CD4-positive, alpha-beta T cell treated with Interleukin-12 subunit alpha and Interleukin-12 subunit beta, for 1 hour (primary cell): ENCODE data around the gene SC5D.

Experiments used
- DNase-seq: peaks from one replicate; pipeline ENCODE4 v3.0.0-alpha.2; 2020

The SC5D gene

GRCh38 chr11:121295246-121296029, 2.9 kb downstream of the SC5D start:
- no peak for DNase-seq

GRCh38 chr11:121297872-121298271, 5.3 kb downstream of the SC5D start:
- DNase-seq = no peak

GRCh38 chr11:121298774-121299173, 6.2 kb downstream of the SC5D start:
- no peak for DNase-seq

- DNase-seq = no peak
Measured at GRCh38 chr11:121299417-121299816, 6.8 kb downstream of the SC5D start.

GRCh38 chr11:121300313-121300971, 7.9 kb downstream of the SC5D start:
- no peak for DNase-seq

GRCh38 chr11:121300972-121301699, 8.6 kb downstream of the SC5D start:
- no peak for DNase-seq

- DNase-seq = no peak
Measured at GRCh38 chr11:121304759-121305158, 12.2 kb downstream of the SC5D start.

GRCh38 chr11:121308816-121309215, 16.2 kb downstream of the SC5D start:
- no peak for DNase-seq

GRCh38 chr11:121309688-121310087, 17.1 kb downstream of the SC5D start:
- no peak for DNase-seq

GRCh38 chr11:121310908-121311307, 18.3 kb downstream of the SC5D start:
- no peak for DNase-seq

- DNase-seq = no peak
Measured at GRCh38 chr11:121311373-121311772, 18.8 kb downstream of the SC5D start.

GRCh38 chr11:121312483-121312882, 19.9 kb downstream of the SC5D start:
- DNase-seq = no peak

- DNase-seq = peak; percentile 61
Measured at GRCh38 chr11:121318848-121319834, 26.6 kb downstream of the SC5D start.

- DNase-seq = peak; percentile 53
Measured at GRCh38 chr11:121321614-121322243, 29.2 kb downstream of the SC5D start.

GRCh38 chr11:121323046-121323607, 30.6 kb downstream of the SC5D start:
- DNase-seq = no peak

GRCh38 chr11:121326230-121326629, 33.7 kb downstream of the SC5D start:
- DNase-seq = no peak

GRCh38 chr11:121327553-121327952, 35.0 kb downstream of the SC5D start:
- no peak for DNase-seq

- DNase-seq = peak; percentile 51
Measured at GRCh38 chr11:121328176-121328966, 35.8 kb downstream of the SC5D start.

GRCh38 chr11:121328967-121329679, 36.6 kb downstream of the SC5D start:
- DNase-seq = peak; percentile 10

GRCh38 chr11:121329781-121330395, 37.3 kb downstream of the SC5D start:
- no peak for DNase-seq
